ENCODE results near the gene GAS2L1.

DNA sequence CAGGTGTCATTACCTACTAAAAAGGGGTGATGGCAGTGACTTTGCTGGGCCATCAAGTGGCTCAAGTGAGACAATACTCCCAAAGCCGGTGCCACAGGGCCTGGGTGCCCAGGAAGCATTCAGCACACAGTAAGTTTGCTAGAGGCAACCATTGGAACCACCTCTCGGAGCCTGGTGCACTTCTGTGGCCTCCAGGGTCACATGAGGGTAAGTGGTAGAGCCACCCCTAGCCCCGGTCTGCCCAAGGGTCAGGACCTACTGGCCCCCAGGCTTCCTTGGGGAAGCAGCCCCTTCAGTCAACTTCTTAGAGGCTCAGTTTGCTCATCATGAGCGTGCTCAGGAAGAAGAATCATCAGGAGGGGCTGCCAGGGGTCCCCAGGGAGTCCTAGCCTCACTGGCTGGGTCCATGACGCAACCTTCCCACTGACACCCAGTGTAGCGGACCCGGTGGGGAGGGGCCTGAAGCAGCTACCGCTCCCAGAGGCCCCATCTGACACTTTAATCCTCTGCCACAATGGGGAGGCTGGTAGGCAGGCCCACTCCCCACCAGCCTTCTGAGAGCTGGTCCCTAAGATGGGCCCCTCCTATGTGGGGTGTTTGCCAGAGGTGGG lies 26.5 kb downstream of the GAS2L1 start:
- no peak for TF ChIP-seq GATA2 (IDR thresholded peaks at IDR 0.05; ENCODE audit: low read depth, low read length)
- TF ChIP-seq GATA3 (IDR thresholded peaks at IDR 0.05; ENCODE audit: low read depth, low read length): no peak
